Measurements from ENCODE around the gene ZNF213.
"Not testable (repeated sequence)": the region's sequence is repeated elsewhere in the genome, so short reads cannot be mapped to it uniquely, and the experiment has no call there.

The ZNF213 gene

GRCh38 chr16:3148256-3149192 is 13.7 kb downstream of the ZNF213 start:
- no peak for DNase-seq

GRCh38 chr16:3149193-3149530 is 14.3 kb downstream of the ZNF213 start:
- no peak for DNase-seq

- no peak for DNase-seq
Measured at GRCh38 chr16:3149630-3150345, 15.0 kb downstream of the ZNF213 start.

- DNase-seq, result peak; percentile 88 to 99 (median 94)
Measured at GRCh38 chr16:3150346-3151218, 15.8 kb downstream of the ZNF213 start.

GRCh38 chr16:3152027-3152276 is 17.1 kb downstream of the ZNF213 start:
- no peak for DNase-seq

- DNase-seq, result peak; percentile 25 to 67 (median 46)
Measured at GRCh38 chr16:3152277-3152990, 17.6 kb downstream of the ZNF213 start.

GRCh38 chr16:3152991-3153368 is 18.2 kb downstream of the ZNF213 start:
- no peak for DNase-seq

GRCh38 chr16:3155181-3155580 is 20.4 kb downstream of the ZNF213 start:
- DNase-seq, result no peak

- DNase-seq, result no peak
Measured at GRCh38 chr16:3155972-3156371, 21.1 kb downstream of the ZNF213 start.

GRCh38 chr16:3157229-3158025 is 22.6 kb downstream of the ZNF213 start:
- peak in 2 of 4 experiments; percentile 31 to 33 for DNase-seq

- DNase-seq, result no peak
Measured at GRCh38 chr16:3158026-3158509, 23.2 kb downstream of the ZNF213 start.

- peak; percentile 70 to 91 (median 80) for DNase-seq
Measured at GRCh38 chr16:3158510-3159314, 23.9 kb downstream of the ZNF213 start.

- DNase-seq, result no peak
Measured at GRCh38 chr16:3161235-3162018, 26.6 kb downstream of the ZNF213 start.

GRCh38 chr16:3164121-3164991 is 29.5 kb downstream of the ZNF213 start:
- DNase-seq, result no peak

GRCh38 chr16:3165111-3165822 is 30.4 kb downstream of the ZNF213 start:
- DNase-seq, result no peak

GRCh38 chr16:3166505-3166886 is 31.7 kb downstream of the ZNF213 start:
- DNase-seq, result no peak

- not testable (repeated sequence) for DNase-seq
Measured at GRCh38 chr16:3168729-3169128, 33.9 kb downstream of the ZNF213 start.
